ENCODE data around the gene TEX28.

TEX28 gene

GRCh38 chrX:154325541-154325940 lies 30.6 kb upstream of the TEX28 start:
- Histone ChIP-seq H3K36me3 (ENCODE audit: insufficient read depth, low read length) (no peaks in the 10 kb centered on the region), H3K4me1 (ENCODE audit: control insufficient read depth, insufficient read depth, low read length) (no peaks in the 10 kb centered on the region), H3K4me3 (ENCODE audit: low read length) (no peak overlapping the region)

GRCh38 chrX:154323537-154323936 lies 28.6 kb upstream of the TEX28 start:
- Histone ChIP-seq H3K4me2 (ENCODE audit: low read length) (no peak overlapping the region), H3K4me1 (ENCODE audit: control insufficient read depth, insufficient read depth, low read length) (no peaks in the 10 kb centered on the region), H3K9me3 (replicated peaks; ENCODE audit: low read length) (no peaks in the 10 kb centered on the region), H3K9ac (ENCODE audit: low read depth, low read length) (no peak overlapping the region), H3K36me3 (ENCODE audit: insufficient read depth, low read length) (no peaks in the 10 kb centered on the region), H3K27me3 (ENCODE audit: control insufficient read depth, insufficient read depth, low read length) (peaks cover 56% of the 10 kb centered on the region), H3K4me3 (ENCODE audit: low read length) (no peak overlapping the region)

More at GRCh38 chrX:154325541-154325940, 30.6 kb upstream of the TEX28 start:
- Histone ChIP-seq H3K4me2 (ENCODE audit: low read length) (no peak overlapping the region), H3K9me3 (replicated peaks; ENCODE audit: low read length) (no peaks in the 10 kb centered on the region), H3K9ac (ENCODE audit: low read depth, low read length) (no peak overlapping the region), H3K27me3 (ENCODE audit: control insufficient read depth, insufficient read depth, low read length) (peaks cover 65% of the 10 kb centered on the region)

- Histone ChIP-seq H3K4me3 (ENCODE audit: low read length) (no peak overlapping the region), H3K36me3 (ENCODE audit: insufficient read depth, low read length) (no peaks in the 10 kb centered on the region), H3K27me3 (ENCODE audit: control insufficient read depth, insufficient read depth, low read length) (peaks cover 55% of the 10 kb centered on the region), H3K4me1 (ENCODE audit: control insufficient read depth, insufficient read depth, low read length) (no peaks in the 10 kb centered on the region), H3K4me2 (ENCODE audit: low read length) (no peak overlapping the region), H3K9ac (ENCODE audit: low read depth, low read length) (no peak overlapping the region), H3K9me3 (replicated peaks; ENCODE audit: low read length) (no peaks in the 10 kb centered on the region)
Observed at GRCh38 chrX:154322890-154323289, 28.0 kb upstream of the TEX28 start.

- no peak overlapping the region for H3K4me3 ChIP-seq (ENCODE audit: low read length)
- H3K9ac ChIP-seq (ENCODE audit: low read depth, low read length) = no peak overlapping the region
- H3K4me1 ChIP-seq (ENCODE audit: control insufficient read depth, insufficient read depth, low read length) = no peaks in the 10 kb centered on the region
- H3K36me3 ChIP-seq (ENCODE audit: insufficient read depth, low read length) = no peaks in the 10 kb centered on the region
- H3K4me2 ChIP-seq (ENCODE audit: low read length) = no peak overlapping the region
- H3K9me3 ChIP-seq (replicated peaks; ENCODE audit: low read length) = no peaks in the 10 kb centered on the region
- peaks cover 42% of the 10 kb centered on the region for H3K27me3 ChIP-seq (ENCODE audit: control insufficient read depth, insufficient read depth, low read length)
Observed at GRCh38 chrX:154321594-154321993, 26.7 kb upstream of the TEX28 start.

- peaks cover 38% of the 10 kb centered on the region for H3K27me3 ChIP-seq (ENCODE audit: control insufficient read depth, insufficient read depth, low read length)
- H3K36me3 ChIP-seq (ENCODE audit: insufficient read depth, low read length) = no peaks in the 10 kb centered on the region
- no peaks in the 10 kb centered on the region for H3K4me1 ChIP-seq (ENCODE audit: control insufficient read depth, insufficient read depth, low read length)
- no peak overlapping the region for H3K9ac ChIP-seq (ENCODE audit: low read depth, low read length)
- H3K9me3 ChIP-seq (replicated peaks; ENCODE audit: low read length) = no peaks in the 10 kb centered on the region
- no peak overlapping the region for H3K4me2 ChIP-seq (ENCODE audit: low read length)
- H3K4me3 ChIP-seq (ENCODE audit: low read length) = no peak overlapping the region
Observed at GRCh38 chrX:154321152-154321551, 26.2 kb upstream of the TEX28 start.

- Histone ChIP-seq H3K4me2 (ENCODE audit: low read length) (no peak overlapping the region), H3K4me3 (ENCODE audit: low read length) (no peak overlapping the region), H3K9me3 (replicated peaks; ENCODE audit: low read length) (no peaks in the 10 kb centered on the region), H3K4me1 (ENCODE audit: control insufficient read depth, insufficient read depth, low read length) (no peaks in the 10 kb centered on the region), H3K36me3 (ENCODE audit: insufficient read depth, low read length) (no peaks in the 10 kb centered on the region), H3K9ac (ENCODE audit: low read depth, low read length) (no peak overlapping the region), H3K27me3 (ENCODE audit: control insufficient read depth, insufficient read depth, low read length) (peaks cover 32% of the 10 kb centered on the region)
Observed at GRCh38 chrX:154320406-154320805, 25.5 kb upstream of the TEX28 start.

GRCh38 chrX:154317391-154317995 lies 22.6 kb upstream of the TEX28 start:
- Histone ChIP-seq H3K4me2 (ENCODE audit: low read length) (no peak overlapping the region), H3K9me3 (replicated peaks; ENCODE audit: low read length) (no peaks in the 10 kb centered on the region), H3K9ac (ENCODE audit: low read depth, low read length) (no peak overlapping the region), H3K4me1 (ENCODE audit: control insufficient read depth, insufficient read depth, low read length) (no peaks in the 10 kb centered on the region), H3K27me3 (ENCODE audit: control insufficient read depth, insufficient read depth, low read length) (peaks cover 17% of the 10 kb centered on the region), H3K36me3 (ENCODE audit: insufficient read depth, low read length) (no peaks in the 10 kb centered on the region), H3K4me3 (ENCODE audit: low read length) (no peak overlapping the region)

- Histone ChIP-seq H3K4me1 (ENCODE audit: control insufficient read depth, insufficient read depth, low read length) (no peaks in the 10 kb centered on the region), H3K36me3 (ENCODE audit: insufficient read depth, low read length) (no peaks in the 10 kb centered on the region), H3K9ac (ENCODE audit: low read depth, low read length) (no peak overlapping the region), H3K27me3 (ENCODE audit: control insufficient read depth, insufficient read depth, low read length) (peaks cover 12% of the 10 kb centered on the region), H3K4me3 (ENCODE audit: low read length) (no peak overlapping the region), H3K4me2 (ENCODE audit: low read length) (no peak overlapping the region), H3K9me3 (replicated peaks; ENCODE audit: low read length) (no peaks in the 10 kb centered on the region)
Observed at GRCh38 chrX:154315416-154315815, 20.5 kb upstream of the TEX28 start.

GRCh38 chrX:154313147-154313546 lies 18.2 kb upstream of the TEX28 start:
- no peak overlapping the region for H3K9ac ChIP-seq (ENCODE audit: low read depth, low read length)
- no peaks in the 10 kb centered on the region for H3K4me1 ChIP-seq (ENCODE audit: control insufficient read depth, insufficient read depth, low read length)
- no peak overlapping the region for H3K4me3 ChIP-seq (ENCODE audit: low read length)
- no peak overlapping the region for H3K4me2 ChIP-seq (ENCODE audit: low read length)
- H3K9me3 ChIP-seq (replicated peaks; ENCODE audit: low read length) = no peaks in the 10 kb centered on the region
- peaks cover 3% of the 10 kb centered on the region for H3K27me3 ChIP-seq (ENCODE audit: control insufficient read depth, insufficient read depth, low read length)
- no peaks in the 10 kb centered on the region for H3K36me3 ChIP-seq (ENCODE audit: insufficient read depth, low read length)

- peaks cover 3% of the 10 kb centered on the region for H3K27me3 ChIP-seq (ENCODE audit: control insufficient read depth, insufficient read depth, low read length)
- no peak overlapping the region for H3K9ac ChIP-seq (ENCODE audit: low read depth, low read length)
- no peak overlapping the region for H3K4me2 ChIP-seq (ENCODE audit: low read length)
- H3K4me1 ChIP-seq (ENCODE audit: control insufficient read depth, insufficient read depth, low read length) = no peaks in the 10 kb centered on the region
- H3K36me3 ChIP-seq (ENCODE audit: insufficient read depth, low read length) = no peaks in the 10 kb centered on the region
- H3K4me3 ChIP-seq (ENCODE audit: low read length) = no peak overlapping the region
- H3K9me3 ChIP-seq (replicated peaks; ENCODE audit: low read length) = no peaks in the 10 kb centered on the region
Observed at GRCh38 chrX:154312116-154312515, 17.2 kb upstream of the TEX28 start.

GRCh38 chrX:154310616-154311536 lies 16.0 kb upstream of the TEX28 start:
- Histone ChIP-seq H3K36me3 (ENCODE audit: insufficient read depth, low read length) (no peaks in the 10 kb centered on the region), H3K4me1 (ENCODE audit: control insufficient read depth, insufficient read depth, low read length) (no peaks in the 10 kb centered on the region)

More at GRCh38 chrX:154310616-154311536, 16.0 kb upstream of the TEX28 start:
- Histone ChIP-seq H3K4me2 (ENCODE audit: low read length) (no peak overlapping the region), H3K4me3 (ENCODE audit: low read length) (no peak overlapping the region), H3K27me3 (ENCODE audit: control insufficient read depth, insufficient read depth, low read length) (peaks cover 3% of the 10 kb centered on the region), H3K9me3 (replicated peaks; ENCODE audit: low read length) (no peaks in the 10 kb centered on the region), H3K9ac (ENCODE audit: low read depth, low read length) (no peak overlapping the region)
